PFSK-1 (cell line): Measurements from ENCODE around the gene CES3.

Experiments
- FOXP2 ChIP-seq: optimal IDR thresholded peaks from 2 replicates; pipeline ENCODE3; 2011; ENCODE audit warnings: borderline replicate concordance, control low read depth, inconsistent platforms; ENCODE audit not compliant: insufficient read depth; ENCODE audit errors: extremely low read length, extremely low read depth
- POLR2AphosphoS5 ChIP-seq: IDR thresholded peaks from 2 replicates; pipeline ENCODE4 v1.6.1; 2012; ENCODE audit warnings: low read depth, mild to moderate bottlenecking, control low read depth, low read length, moderate library complexity
- REST ChIP-seq, 2 experiments: IDR thresholded peaks; 2 replicates each; pipeline versions ENCODE4 v1.6.1 to v1.8.0; 2011 to 2012; ENCODE audit warnings: low read depth in 2 of 2, low read length in 2 of 2, control low read depth in 1 of 2, inconsistent platforms in 1 of 2, mild to moderate bottlenecking in 1 of 2, moderate library complexity in 1 of 2; ENCODE audit not compliant: insufficient read depth in 1 of 2

- peak; percentile 47 to 73; a peak in 3 of 4 replicates for TF ChIP-seq REST (IDR thresholded peaks at IDR 0.05; ENCODE audit: insufficient read depth in 1 of 2, low read depth in 2 of 2, low read length in 2 of 2)
- TF ChIP-seq FOXP2, result no peak
- TF ChIP-seq POLR2AphosphoS5, result peak; percentile 73; the same call in 1 of the 2 replicates
Measured at GRCh38 chr16:66961065-66961744, at the start of gene CES3.
